Effector memory CD4-positive, alpha-beta T cell (primary cell): ENCODE data around the gene HOXB9.

Source experiments
- DNase-seq, 3 donors: peaks; one replicate each; pipeline ENCODE4 v3.0.0-alpha.2; 2020
- H3K27ac ChIP-seq: 2 replicates; pipeline ENCODE4 v1.7.0; 2013; ENCODE audit warnings: mild to moderate bottlenecking, low read length, moderate library complexity; ENCODE audit not compliant: insufficient read depth, poor library complexity, severe bottlenecking
- H3K27me3 ChIP-seq: replicated peaks from 2 replicates; pipeline ENCODE4 v1.7.0; 2013; ENCODE audit warnings: mild to moderate bottlenecking, low read length; ENCODE audit not compliant: insufficient read depth, control insufficient read depth, poor library complexity, severe bottlenecking
- H3K36me3 ChIP-seq: 2 replicates; pipeline ENCODE4 v1.7.0; 2013; ENCODE audit warnings: mild to moderate bottlenecking, low read length, moderate library complexity; ENCODE audit not compliant: control insufficient read depth, insufficient read depth
- H3K4me1 ChIP-seq: 2 replicates; pipeline ENCODE4 v1.7.0; 2013; ENCODE audit warnings: low read length, mild to moderate bottlenecking; ENCODE audit not compliant: control insufficient read depth, insufficient read depth, poor library complexity, severe bottlenecking
- H3K4me3 ChIP-seq: 2 replicates; pipeline ENCODE4 v1.7.0; 2013; ENCODE audit warnings: low read length, low read depth, mild to moderate bottlenecking; ENCODE audit not compliant: insufficient read depth, poor library complexity, severe bottlenecking
- H3K9me3 ChIP-seq: 2 replicates; pipeline ENCODE4 v1.7.0; 2013; ENCODE audit warnings: mild to moderate bottlenecking, low read length, moderate library complexity; ENCODE audit not compliant: control insufficient read depth

HOXB9 gene

DNA sequence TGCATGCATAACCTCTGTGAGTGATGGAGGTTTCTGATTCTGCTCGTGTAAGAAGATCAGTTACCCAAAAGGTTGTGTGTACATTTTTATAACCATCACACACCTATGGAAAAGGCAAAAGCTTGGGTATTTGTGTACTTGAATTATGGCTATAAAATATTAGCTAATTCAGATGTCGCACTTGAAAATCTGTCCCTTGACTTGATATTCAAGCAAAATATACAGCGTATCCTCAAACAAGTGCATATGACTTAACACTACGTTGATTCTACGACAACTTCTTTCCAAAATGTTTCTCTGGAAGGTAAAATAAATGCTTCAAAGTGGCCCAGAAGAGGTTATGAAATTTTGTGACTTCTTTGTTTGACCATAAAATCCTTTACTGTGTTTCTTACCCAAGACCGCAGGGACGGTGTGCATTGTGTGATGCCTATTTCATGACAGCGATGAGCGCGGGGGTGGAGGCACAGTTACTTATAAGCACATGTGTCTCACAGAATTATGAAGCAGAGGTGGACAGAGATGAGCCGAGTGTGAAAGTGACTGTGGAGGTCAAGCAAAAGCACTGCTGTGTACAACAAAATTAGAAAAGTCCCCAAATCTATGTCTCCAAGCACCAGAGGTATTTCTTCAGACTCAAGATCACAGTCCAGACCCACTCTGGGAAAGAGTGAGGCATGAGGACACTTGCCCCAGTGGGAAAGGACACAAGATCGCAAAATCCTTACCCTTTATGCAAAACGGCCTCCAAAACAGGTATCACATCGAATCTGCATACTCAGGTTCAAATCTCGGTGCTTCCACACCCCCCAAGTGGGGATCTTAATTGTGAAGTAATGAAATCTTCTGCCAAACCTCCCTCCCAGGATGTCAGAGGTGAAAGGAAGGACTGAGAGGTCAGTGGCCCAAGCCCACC, 4.1 kb upstream of the HOXB9 start:
- H3K4me1 ChIP-seq = peaks cover 17% of the 10 kb centered on the region
- no peak for DNase-seq
- H3K27me3 ChIP-seq = peaks cover 84% of the 10 kb centered on the region
- no peaks in the 10 kb centered on the region for H3K9me3 ChIP-seq
- H3K27ac ChIP-seq = no peak overlapping the region
- no peak overlapping the region for H3K4me3 ChIP-seq
- H3K36me3 ChIP-seq = no peaks in the 10 kb centered on the region

DNA sequence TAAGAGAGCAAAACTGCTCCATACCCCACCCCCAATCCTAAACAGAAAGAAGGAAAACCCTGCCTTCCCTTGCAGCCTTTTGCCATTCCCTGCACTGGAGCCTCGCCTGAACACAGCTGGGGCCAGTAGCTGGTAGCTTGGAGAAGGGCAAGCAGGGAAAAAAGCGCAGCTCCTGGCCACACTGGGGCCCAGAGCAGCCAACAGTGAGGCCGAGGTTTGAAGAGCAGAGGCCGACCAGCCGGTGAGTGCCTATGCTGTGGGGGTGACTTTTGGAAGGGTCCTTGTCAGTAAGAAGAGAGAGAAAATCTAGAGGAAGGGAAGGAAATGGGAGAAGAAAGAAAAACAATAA, 3.2 kb upstream of the HOXB9 start:
- Histone ChIP-seq H3K27ac (no peak overlapping the region), H3K27me3 (peaks cover 84% of the 10 kb centered on the region), H3K9me3 (no peaks in the 10 kb centered on the region), H3K4me1 (peaks cover 25% of the 10 kb centered on the region), H3K36me3 (no peaks in the 10 kb centered on the region), H3K4me3 (no peak overlapping the region)
- no peak for DNase-seq

DNA sequence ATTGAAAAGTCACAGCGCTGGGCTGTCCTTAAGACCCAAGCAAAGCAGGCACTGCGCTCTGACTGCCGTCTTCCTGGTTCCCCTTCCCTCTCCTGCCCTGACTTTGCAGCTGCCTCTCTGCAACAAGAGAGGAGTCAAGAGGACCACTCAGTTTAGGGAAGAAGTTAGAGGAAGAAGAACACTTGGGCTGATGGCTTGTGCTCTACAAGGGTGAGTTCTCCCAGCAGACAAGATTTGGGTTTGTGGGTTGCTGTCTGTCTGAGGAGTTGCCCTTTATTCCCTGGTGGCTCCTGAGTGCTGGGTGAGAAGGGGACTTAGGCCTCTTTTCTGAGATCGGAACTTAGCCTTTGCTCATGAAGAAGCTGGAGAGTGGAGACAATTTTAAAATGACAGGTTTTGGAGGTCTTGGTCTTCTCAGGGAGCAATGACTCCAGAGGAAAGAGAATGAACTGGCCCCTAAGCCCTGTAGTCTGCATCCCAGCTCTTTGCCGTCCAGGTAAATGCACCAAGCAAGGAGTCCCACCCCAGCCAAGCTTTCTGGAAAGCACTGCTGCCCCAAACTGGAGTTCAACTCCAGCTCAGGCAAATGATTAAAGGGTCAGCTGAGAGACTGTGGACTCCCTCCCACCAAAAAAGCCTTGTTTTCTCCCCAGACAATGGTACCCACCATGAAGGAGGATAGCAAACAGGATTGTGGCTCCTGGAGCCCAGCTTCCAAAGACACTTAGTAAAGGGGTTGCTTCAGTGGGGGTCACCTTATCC, 2.7 kb upstream of the HOXB9 start:
- H3K4me3 ChIP-seq = no peak overlapping the region
- peaks cover 84% of the 10 kb centered on the region for H3K27me3 ChIP-seq
- H3K36me3 ChIP-seq = no peaks in the 10 kb centered on the region
- H3K4me1 ChIP-seq = peaks cover 25% of the 10 kb centered on the region
- H3K9me3 ChIP-seq = no peaks in the 10 kb centered on the region
- DNase-seq = no peak
- no peak overlapping the region for H3K27ac ChIP-seq

DNA sequence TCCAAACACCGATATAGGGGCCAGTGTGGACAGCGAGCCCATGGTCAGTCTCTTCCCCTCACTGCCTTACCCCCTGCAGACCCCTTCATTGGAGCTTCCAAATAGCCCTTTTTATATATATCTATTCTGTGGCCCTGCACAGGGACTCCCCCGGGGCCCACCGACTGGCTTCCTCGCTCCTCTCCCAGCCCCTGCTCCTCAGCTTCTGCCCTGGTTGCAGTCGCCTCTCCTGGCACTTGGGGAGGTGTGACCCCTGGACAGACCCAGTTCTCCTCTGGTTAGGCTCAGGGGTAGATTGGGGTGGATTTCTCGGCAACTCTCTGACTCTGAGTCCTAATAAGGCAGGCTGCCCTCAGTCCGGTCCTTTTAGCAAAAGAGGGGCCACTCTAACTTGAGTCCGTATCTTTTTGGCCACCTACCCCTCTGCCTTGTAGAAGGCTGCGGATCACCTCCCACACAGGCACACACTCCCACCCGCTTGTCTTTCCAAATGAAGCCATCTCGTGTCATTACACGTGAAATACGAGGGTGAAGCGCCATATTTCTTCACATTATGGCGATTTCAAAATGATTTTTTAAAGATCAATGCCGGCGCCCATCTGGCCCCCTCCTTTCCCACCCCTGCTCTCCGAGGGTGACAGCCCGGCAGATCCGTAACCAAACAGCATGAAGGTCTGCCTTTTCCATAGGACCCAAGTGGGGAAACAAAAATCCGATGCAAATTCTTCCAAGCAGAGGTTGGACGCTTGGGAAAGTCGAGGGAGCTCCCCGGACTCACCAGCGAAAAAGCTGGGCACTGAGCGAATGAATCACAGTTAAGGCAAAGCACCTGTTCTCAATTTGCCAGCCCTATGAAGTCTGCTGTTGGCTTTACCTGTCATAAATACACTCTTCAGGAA, 1.7 kb upstream of the HOXB9 start:
- peaks cover 25% of the 10 kb centered on the region for H3K4me1 ChIP-seq
- no peak for DNase-seq
- H3K4me3 ChIP-seq = no peak overlapping the region
- no peak overlapping the region for H3K27ac ChIP-seq
- peaks cover 85% of the 10 kb centered on the region for H3K27me3 ChIP-seq
- H3K9me3 ChIP-seq = no peaks in the 10 kb centered on the region
- H3K36me3 ChIP-seq = no peaks in the 10 kb centered on the region

DNA sequence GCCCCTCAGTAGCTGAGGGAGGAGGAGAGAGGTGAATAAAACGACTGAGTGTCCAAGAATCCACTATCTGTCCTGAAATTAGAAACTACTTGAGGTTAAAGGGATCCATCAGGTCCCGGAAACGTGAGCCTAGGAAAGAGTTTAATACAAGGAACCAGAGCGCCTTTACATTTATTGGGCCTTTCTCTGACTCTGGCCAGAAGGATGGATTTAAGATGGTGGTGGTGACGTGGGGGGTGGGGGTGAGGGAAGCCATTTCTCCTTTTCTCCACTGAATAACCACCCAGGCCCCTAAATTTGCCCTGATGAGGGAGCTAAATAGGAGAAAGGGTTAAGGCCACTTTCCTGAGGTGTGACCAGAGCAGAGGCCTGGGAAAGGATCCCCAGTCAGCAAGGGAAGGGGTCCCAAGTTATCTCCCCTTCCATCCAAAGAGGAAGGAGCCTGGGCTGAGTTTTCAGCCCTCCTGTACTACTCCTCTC, 1.0 kb upstream of the HOXB9 start:
- Histone ChIP-seq H3K4me3 (no peak overlapping the region), H3K4me1 (peaks cover 25% of the 10 kb centered on the region), H3K36me3 (no peaks in the 10 kb centered on the region), H3K27me3 (peaks cover 82% of the 10 kb centered on the region), H3K27ac (no peak overlapping the region), H3K9me3 (no peaks in the 10 kb centered on the region)
- no peak for DNase-seq

DNA sequence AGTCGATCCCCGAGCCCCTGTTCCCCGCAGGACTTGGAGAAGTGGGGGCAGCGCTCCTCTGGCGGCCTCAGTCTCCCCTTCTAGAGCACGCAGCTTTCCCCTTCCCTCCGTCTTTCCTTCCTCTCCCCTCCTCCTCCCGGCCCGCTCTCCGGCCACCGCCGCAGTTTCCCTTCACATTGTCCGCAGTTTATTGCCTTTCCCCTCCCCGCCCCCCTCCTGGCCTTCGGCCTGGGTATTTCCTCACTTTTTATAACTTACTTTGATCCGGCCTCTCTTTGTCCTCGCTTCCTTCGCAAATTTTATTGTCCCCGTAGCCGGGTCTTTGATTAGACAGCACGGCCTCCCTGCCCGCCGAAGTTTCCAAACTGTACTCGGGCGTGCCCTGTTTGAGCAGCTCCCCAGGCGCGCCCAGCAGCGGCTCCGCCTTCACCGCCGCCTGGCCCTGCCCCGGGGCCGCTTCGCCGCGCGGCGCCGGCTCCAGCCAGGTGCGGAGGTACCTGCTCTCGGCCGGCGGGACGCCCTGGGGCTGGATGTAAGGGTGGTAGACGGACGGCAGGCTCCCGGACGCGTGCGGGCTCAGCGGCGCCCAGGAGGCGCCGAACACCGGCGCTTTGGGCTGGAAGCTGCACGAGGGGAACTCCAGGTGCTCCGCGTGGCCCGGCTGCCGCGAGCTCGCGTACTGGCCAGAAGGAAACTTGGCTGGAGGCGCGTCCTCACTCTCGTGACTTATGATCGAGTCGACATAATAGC, 488 bp downstream of the HOXB9 start:
- no peak overlapping the region for H3K27ac ChIP-seq
- DNase-seq = peak in 2 of 3 donors; percentile 20 to 28
- peak overlapping the region; percentile 59 for H3K4me3 ChIP-seq
- H3K36me3 ChIP-seq = no peaks in the 10 kb centered on the region
- H3K4me1 ChIP-seq = peaks cover 25% of the 10 kb centered on the region
- peaks cover 72% of the 10 kb centered on the region for H3K27me3 ChIP-seq
- H3K9me3 ChIP-seq = no peaks in the 10 kb centered on the region

DNA sequence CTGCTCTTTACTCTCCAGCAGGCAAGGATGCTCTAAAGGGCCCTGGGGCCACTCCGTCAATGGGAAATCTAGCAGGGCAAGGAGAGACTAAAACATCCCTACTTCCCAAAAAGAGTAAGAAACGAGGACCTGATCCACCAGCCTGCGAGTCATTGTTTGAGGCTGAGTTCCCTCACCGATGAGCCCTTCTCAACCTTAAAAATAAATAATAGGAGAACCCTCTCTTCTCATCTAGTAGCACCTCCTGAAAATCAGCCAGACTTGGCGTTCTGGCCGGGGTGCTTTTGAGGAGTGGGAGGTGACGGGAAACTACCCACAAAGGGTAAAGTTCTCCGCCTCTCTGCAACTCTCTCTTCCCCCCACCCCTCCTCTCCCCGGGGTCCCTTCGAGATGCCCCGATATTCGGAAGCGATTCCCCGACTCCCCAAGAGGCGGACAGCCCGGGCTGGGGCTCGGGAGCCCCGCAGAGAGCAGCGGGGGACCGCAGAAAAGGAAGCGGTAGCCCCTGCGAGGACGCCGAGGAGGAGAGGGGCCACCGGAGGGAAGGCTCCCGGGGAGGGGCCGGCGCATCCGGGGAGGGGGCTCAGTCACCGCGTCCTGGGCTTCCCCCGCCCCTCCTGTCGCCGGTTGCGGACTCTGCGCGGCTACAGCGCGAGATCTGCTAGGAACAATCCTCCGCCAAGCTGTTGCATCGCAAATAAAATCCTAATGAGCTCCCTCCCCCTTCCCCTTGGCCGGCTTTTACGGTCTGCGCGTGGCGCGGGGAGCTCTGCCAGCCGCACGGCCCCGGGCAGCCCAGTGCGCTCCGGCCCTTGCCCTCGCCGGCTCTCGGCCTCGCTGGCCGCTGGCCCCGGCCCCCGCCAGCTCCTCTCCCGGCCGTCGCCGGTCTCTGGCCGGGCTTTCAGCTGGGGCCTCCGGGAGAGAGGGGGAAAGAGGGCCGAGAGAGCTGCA, 1.3 kb downstream of the HOXB9 start:
- H3K27ac ChIP-seq = no peak overlapping the region
- H3K4me3 ChIP-seq = peak overlapping the region; percentile 59
- peaks cover 25% of the 10 kb centered on the region for H3K4me1 ChIP-seq

DNA sequence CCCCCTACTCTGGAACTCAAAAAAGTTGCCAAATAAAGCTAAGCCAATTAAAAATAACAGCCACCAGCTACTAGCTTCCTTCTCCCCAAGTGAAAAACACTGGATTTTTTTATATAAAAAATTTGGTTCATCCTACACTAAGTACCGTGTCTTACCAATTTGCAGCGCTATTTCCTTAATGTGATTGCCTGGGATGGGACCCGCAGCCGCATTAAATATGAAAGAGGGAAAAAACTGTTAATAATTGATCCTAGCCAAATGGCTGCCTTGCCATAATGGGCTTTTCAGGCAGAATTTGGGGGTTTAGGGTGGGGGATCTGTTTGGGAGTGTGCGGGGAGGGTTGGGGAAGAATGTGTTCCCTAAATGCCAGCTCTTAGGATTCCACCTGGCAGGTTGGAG, 2.0 kb downstream of the HOXB9 start:
- no peak for DNase-seq
- Histone ChIP-seq H3K4me1 (peaks cover 25% of the 10 kb centered on the region), H3K27ac (no peak overlapping the region), H3K9me3 (no peaks in the 10 kb centered on the region), H3K4me3 (no peak overlapping the region), H3K27me3 (peaks cover 74% of the 10 kb centered on the region), H3K36me3 (no peaks in the 10 kb centered on the region)

More for the DNA sequence above, 1.3 kb downstream of the HOXB9 start:
- no peaks in the 10 kb centered on the region for H3K9me3 ChIP-seq
- H3K27me3 ChIP-seq = peaks cover 74% of the 10 kb centered on the region
- no peaks in the 10 kb centered on the region for H3K36me3 ChIP-seq
- peak in 2 of 3 donors; percentile 28 to 34 for DNase-seq
